SKM-1 (cell line): ENCODE results near the gene EYA2.
"Not testable (repeated sequence)": the region's sequence is repeated elsewhere in the genome, so short reads cannot be mapped to it uniquely, and the experiment has no call there.

Experiments used
- DNase-seq: peaks from one replicate; lab custom pipeline; 2025; ENCODE audit not compliant: unreplicated experiment; lab: John Stamatoyannopoulos, UW

Gene EYA2

DNA sequence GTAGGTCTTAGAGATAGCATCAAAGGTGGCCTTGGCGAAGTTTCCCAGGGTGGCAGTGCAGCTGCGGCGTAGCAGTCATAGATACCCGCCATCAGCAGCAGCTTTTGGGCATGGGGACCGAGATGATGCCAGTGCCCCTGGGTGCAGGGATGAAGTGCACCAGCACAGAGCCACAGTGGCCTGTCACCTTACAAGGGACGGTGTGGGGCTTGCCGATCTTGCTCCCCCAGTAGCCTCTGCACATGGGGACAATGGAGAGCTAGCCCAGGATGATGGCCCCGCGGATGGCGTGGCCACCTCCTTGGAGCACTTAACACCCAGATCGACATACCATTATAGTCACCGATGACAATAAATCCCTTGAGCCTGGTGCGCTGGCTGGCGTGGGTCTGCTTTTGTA is 266.3 kb downstream of the EYA2 start:
- no peak for DNase-seq

- DNase-seq, result no peak
These were observed 266.8 kb downstream of the EYA2 start for GRCh38 chr20:47161411-47161810.

GRCh38 chr20:47164140-47164539 is 269.5 kb downstream of the EYA2 start:
- no peak for DNase-seq

- DNase-seq, result no peak
These were observed 270.8 kb downstream of the EYA2 start for GRCh38 chr20:47165376-47165865.

DNA sequence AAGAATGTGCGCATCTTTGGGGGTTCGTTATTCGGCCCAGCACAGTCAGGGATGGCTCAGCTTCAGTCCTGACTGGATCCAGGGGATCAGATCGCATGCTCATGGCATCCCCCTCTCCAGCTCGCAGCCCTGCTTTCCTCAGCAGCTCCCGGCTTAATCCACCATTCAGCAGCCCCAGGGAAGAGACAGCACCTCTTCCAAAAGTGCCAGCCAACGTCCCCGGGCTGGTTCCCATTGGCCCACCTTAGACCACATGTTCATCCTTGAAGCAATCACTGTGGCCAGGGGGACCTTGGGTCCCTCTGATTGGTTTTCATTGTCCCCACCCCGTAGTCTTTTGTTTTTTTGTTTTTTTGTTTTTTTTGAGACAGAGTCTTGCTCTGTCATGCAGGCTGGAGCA is 273.2 kb downstream of the EYA2 start:
- no peak for DNase-seq

- DNase-seq, result no peak
These were observed 277.9 kb downstream of the EYA2 start for GRCh38 chr20:47172579-47172978.

DNA sequence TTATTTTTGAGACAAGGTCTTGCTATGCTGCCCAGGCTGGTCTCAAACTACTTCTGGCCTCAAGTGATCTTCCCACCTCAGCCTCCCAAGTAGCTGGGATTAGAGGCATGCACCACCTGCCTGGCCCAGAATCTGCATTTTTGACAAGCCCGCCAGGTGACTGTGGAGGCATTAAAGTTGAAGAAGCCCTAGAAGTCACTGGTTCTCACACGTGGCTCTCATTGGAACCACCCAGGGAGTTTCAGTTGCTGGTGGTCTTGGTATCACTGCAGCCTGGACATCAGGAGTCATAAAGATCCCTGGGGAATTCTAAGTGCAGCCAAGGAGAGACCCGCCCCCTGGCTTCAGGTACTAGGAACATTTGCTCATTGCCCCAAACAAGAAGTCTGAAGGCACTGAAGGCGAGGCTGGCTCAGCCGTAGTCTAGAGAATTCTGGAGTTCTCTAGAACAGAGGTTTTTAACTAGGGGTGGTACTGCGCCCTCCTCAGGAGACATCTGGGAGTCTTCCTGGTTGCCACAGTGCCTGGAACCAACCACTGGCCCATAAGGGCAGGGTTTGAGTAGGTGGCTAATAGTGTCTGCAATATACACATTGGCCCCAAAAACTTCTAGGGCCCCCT is 279.1 kb downstream of the EYA2 start:
- no peak for DNase-seq

DNA sequence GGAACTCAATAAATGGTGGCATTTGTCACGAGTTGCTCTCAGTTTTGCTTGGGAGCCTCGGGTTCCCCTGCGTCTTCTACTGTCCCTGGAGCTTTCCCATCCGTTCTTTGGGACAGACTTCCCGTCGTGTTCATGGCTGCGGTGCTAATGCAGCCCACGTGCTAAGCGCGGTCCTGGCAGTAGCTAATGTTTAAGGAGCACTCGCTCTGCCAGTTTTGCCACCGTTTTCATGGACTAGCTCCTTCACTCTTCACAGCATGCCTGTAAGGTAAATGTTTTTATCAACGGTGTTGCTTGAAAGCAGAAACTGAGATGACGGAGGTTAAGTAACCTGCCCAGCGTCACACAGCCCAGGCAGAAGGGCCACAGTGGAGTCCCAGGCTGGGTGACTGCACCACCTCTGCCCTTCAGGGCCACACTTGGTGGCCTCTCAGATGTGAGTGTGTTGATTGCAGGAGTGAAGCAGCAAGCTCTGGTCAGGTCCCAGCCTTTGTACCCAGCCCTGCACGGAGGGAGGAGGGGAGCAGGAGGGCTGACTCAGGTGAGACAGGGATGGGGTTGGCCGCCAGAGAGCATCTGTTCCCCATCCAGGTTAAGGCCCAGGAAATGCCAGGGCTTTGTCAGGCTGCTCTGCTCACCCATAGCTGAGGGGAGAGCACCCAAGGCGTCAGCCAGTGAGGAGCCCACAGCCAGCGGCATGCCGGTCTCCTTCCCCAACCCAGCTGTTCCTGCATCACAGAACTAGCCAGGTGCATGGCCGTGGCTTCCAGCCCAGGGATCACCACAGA is 280.0 kb downstream of the EYA2 start:
- no peak for DNase-seq

DNA sequence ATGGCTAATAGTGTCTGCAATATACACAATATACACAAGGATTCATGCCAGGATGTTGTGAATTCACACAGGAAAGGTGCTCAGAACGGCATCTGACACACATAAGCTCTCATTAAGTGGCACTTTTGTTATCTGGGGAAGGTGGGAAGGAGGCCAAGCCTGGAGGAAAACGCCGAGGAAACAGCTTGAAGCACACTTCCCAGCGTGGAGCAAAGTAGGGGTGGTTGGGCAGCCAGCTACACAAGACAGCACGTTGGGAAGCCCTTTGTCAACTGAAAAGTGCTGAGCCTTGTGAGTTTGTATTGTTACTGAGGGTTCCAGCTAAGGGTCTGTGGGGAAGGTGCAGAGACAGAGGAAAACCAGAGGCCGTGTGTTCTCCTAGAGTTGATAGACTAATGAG is 280.9 kb downstream of the EYA2 start:
- no peak for DNase-seq

GRCh38 chr20:47176217-47176616 is 281.6 kb downstream of the EYA2 start:
- DNase-seq, result not testable (repeated sequence)

DNA sequence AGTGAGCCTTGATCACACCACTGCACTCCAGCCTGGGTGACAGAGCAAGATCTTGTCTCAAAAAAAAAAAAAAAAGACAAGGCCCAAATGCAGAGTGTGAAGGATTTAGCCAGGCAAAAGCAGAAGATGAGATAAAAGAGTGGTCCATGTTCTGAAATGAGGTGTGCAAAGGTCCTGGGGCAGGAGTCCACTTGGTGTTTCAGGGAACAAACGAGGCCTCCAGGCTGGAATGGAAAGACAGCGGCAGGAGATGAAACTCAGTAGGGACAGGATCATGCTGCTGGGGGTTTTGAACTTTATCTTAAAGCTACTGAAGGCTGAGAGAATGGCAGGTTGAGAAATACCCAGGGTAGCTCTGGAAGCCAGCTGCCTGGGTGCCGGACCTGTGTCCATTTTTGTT is 283.6 kb downstream of the EYA2 start:
- DNase-seq, result no peak

DNA sequence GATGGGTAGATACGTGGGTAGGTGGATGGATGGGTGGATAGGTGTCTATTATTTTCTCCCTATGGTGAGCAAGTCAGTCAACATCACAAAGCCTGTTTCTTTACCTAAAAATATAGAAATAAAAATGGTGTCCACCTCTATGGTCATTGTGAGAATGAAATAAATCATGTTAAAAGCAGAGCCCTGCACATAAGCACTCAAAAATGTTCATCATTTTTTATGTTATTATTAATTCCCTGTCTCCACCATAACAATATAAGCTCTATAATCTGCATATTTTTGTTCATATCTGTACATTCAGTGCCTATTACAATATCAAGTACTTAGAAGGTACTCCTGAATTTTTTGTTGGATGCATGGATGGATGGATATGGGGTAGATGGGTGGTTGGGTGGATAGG is 284.2 kb downstream of the EYA2 start:
- DNase-seq, result no peak

- DNase-seq, result no peak
These were observed 284.6 kb downstream of the EYA2 start for GRCh38 chr20:47179267-47179666.

GRCh38 chr20:47181056-47181862 is 286.6 kb downstream of the EYA2 start:
- peak; percentile 23 for DNase-seq

DNA sequence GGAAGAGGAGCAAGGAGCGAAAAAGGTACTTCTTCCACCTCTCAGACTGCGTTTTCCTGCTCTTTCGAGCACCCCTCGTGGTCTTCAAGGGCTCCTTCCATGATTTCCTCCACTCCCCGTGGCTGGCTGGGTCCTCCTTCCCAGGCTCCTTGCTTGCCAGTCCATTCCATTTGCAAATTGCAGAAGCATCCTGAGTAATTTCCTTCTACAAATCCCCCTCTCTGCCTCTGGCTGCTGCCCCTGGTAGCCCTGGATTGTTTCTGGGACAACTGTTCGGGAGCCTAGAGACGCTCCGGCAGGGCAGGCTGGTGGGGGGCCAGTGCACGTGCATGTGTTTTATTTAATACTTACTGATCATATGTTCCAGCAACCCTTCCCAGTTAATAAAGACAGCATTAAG is 288.7 kb downstream of the EYA2 start:
- DNase-seq, result no peak

DNA sequence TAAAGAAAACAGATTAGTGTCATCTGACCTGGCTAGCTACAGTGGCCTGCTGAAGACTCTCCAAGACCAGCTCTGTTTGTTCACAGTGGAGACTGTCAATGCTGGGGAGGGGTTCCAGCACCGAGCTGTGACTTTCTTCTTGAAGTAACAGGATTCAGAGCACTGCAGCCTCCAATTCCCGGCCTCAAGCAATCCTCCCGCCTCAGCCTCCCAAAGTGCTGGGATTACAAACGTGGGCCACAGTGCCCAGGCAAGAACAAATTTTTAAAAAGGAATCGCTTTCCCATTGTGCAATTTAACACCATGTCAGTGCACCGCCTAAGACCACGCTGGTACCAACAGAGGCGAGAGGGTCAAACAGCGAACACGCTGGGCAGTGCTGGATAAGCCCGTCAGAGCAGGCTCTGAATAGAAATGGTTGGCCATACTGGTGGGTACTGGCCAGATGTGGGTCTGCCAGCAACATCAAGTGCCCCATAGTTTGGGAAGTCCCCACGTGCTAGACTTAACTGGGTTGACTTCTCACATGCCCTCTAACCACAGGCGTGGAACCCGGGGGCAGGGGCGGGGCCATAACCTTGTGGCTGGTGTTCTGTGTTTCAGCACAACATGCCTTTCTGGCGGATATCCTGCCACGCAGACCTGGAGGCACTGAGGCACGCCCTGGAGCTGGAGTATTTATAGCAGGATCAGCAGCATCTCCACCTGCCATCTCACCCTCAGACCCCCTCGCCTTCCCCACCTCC is 293.0 kb downstream of the EYA2 start:
- no peak for DNase-seq

DNA sequence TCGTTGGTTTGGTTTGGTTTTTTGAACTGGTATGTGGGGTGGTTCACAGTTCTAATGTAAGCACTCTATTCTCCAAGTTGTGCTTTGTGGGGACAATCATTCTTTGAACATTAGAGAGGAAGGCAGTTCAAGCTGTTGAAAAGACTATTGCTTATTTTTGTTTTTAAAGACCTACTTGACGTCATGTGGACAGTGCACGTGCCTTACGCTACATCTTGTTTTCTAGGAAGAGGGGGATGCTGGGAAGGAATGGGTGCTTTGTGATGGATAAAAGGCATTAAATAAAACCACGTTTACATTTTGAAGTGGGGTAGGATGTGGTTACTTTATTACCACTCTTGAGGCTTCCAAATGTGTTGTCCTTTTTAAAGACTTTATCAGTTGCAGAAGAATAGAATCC is 293.9 kb downstream of the EYA2 start:
- DNase-seq, result no peak

DNA sequence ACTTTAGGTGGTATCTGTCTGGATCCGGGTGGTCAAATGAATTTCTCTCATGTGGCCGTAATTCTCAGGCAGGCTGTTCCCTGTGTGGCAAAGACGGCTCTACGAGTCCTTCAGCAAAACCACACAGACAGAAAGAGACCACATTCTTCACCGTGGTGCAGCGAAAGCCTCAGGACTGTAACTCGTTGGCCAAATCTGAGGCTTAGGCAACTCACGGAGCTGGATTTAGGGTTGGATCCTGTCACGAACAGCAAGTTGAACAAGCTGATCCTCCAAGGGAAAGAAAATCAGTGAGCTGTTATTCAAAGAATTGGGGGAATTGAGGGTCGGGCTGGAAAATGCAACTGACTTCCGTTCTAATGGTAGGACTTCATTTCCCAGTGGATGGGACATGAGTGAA is 294.4 kb downstream of the EYA2 start:
- DNase-seq, result no peak

DNA sequence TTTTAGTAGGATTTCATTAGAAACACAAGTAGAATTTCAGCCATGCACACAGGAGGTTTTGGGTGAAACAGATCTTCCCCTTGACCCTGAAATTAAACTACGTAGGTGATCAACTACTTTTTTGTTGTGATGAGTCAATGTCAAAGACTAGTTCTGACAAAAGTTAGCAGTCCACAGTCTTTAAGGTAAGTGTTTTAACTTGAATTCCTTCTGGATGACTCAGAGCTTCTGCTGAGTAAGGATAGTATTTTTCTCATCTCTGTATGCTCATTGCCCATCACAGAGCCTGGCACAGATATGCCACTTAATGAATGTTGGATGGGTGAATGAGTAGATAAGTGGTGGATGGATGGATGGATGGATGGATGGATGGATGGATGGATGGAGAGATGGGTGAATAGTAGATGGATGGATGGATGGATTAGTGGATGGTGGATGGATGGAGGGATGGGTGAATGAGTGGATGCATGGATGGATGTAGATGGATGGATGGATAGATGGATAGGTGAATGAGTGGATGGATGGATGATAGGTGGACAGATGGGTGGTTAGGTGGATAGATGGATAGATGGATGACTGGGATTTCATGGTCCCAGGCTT is 296.5 kb downstream of the EYA2 start:
- no peak for DNase-seq

DNA sequence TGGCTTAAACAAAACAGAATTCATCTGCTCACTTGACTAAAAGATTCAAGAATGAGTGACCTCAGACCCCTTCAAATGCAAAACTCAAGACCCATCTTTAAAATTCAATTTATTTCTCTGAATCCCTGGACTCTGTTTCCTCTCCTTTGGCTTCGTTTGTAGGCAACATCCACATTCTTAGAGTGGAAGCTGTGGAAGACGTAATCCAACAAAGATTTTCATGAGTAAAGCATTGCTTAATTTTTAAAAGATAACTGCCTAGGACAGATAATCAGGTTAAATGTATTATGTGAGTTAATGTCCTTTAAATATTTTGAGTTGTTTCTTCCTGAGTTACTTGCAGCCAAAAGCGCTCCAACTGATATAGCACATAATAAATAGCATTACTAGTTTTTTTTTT is 297.3 kb downstream of the EYA2 start:
- DNase-seq, result no peak

DNA sequence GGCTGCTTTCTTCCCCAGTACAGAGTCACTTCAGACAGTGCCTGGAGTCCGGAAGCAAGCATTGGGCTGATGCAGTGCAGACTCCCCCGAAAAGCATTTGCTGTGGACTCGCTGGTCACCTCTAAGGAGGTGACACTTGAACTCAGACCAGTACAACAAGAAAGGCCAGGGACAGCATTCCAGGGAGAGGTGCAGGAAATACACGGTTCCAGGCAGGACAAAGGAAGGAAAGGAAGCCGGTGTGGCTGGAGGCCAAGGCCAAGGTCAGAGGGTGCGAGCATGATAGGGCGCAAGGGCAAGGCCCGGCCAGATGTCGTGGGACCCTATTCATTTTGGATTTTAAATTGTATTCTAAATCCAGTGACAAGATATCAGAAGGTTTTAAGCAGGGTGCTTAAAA is 300.9 kb downstream of the EYA2 start:
- no peak for DNase-seq
